ENCODE results near the gene GINS2.

The GINS2 gene

DNA sequence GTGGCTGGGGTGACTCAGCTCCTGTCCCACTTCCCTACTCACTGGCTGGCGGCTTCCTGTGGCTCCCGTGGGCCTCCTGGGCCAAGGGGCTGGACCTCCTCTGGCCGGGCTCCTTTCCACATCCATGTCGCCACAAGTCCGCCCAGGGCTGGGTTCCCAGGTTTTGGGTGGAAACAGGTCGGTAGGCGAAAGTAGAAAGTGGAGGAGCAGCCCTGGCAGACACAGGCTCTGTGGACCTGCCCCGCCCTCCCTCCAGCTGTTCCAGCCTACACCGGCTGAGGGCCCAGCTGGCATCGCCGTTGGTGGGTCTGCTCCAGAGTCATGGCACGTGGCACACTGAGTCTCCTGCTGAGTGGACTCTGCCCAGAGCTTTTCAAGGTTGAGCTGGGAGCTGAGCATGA is 47.0 kb downstream of the GINS2 start:
- in situ Hi-C loops (cut with MboI; ENCODE audit: low sequenced_read_pairs), result no loop called here

DNA sequence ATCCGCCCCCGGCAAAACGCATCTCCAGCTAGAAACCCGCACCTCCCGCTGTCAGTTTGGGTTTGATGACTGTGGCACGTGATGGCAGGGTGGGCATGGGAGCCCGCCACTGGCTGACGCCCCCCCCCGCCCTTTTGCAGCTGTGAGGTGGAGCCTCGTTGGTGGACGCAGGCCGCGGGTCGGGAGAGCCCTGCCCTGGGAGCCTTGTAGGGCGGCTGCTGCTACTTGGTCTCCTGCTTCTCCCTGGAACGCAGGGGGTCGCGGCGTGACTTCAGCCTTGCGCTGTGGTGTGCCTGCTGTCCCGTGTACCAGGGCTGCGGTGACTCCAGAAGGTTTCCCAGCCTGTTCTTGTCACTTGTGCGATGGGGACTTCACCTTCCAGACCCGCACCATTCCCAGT is 47.4 kb downstream of the GINS2 start:
- in situ Hi-C loops (cut with MboI; ENCODE audit: low sequenced_read_pairs), result no loop called here

DNA sequence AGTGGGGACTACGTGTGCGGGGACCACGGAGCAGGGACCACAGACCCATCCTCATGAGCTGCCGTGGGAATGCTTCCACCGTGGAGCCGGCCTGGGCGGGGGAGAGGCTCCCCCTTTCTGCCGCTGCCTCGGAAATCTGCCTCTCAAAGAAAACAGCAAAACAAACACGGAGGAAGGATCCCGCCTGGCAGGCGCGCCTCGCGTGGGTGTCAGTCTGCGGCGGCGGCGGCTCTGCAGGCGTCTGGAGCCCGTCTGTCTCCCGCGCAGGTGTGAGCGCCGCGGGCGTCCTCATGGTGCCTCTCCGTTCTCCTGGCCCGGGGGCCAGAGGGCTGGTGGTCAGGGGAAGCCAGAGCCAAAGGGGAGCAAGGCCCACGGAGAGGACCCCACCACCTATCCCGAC is 48.2 kb downstream of the GINS2 start:
- in situ Hi-C loops (cut with MboI; ENCODE audit: low sequenced_read_pairs), result no loop called here

DNA sequence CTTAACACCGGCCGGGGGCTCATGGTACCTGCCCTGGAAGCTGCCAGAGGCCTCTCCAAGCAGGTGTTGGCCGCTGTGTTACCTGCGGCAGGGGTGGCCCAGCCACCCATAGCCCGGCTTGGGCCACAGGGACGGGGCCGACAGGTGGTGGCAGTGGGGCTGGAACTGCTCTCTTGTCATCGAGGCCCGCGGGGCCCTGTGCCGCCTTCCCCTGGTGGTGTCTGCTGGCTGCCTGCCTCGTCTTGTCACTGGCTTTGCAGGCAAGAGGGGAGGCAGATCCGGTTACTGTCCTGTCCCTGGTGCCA is 48.5 kb downstream of the GINS2 start:
- in situ Hi-C loops (cut with MboI; ENCODE audit: low sequenced_read_pairs), result no loop called here

DNA sequence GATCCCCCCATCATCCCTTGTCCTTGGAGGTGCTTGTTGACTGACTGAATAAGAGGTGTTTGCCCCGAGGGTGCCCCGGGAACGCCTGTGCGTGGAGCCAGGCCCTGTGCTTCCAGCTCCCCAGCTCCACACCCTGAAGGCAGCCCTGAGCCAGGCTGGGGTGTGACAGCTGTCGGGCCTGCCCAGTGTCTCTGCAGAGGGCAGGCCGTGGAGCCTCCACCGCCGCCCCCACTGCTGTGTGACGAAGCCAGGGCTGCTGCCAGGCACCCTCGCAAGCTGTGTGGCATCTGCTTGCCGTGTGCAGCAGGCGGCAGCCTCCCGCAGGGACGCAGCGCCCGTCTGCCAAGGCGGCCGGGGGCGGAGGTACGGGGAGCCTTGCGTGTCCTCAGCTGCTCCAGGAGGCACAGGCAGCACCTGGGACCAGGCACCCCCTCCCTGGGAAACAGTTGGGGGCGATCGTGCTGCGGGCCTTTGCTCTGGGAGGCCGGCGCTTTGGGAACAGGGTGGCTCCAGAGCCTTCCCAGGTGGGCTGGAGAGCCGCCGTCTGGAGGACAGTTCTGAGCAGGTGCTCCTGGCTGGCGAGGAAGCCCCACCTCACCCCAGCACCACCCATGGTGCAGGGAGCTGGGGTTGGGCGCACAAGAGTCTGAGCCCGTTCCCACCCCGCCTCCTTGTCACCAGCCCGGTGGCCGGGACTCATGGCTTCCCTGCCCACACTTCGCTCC is 49.1 kb downstream of the GINS2 start:
- in situ Hi-C loops (cut with MboI; ENCODE audit: low sequenced_read_pairs), result no loop called here

DNA sequence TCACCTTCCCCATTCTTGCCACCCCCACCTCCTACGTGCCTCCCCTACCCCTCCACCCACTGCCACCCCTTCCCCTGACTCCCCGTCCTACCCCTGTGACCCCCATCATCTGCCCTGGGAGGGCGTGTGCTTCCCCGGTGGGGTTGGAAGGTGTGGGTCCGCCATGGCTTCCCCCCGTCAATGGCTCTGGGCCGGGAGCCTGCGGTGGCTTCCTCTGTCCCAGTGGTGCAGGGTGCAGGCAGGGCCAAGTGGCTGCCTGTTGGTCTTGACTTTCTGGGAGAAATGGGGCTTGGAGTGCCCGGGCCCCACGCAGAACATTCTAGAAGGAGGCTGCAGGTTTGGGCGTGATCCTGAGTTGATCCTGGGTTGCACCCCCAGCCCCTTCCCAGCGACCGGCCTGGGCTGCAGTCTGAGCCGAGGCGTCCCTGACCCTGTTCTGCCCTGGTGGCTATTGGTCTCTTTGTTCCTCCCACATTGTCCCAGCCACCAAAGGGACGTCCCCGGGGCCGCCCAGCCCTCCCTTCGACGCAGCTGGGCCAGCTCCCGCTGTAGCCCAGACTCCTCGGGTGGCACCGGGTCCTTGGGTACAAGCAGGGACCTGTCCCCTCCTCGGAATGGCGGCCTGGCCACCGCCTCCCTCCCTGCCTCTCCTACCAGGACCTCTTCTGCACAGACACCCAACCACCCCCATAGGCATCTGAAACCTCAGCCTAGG is 49.9 kb downstream of the GINS2 start:
- in situ Hi-C loops (cut with MboI; ENCODE audit: low sequenced_read_pairs), result no loop called here

DNA sequence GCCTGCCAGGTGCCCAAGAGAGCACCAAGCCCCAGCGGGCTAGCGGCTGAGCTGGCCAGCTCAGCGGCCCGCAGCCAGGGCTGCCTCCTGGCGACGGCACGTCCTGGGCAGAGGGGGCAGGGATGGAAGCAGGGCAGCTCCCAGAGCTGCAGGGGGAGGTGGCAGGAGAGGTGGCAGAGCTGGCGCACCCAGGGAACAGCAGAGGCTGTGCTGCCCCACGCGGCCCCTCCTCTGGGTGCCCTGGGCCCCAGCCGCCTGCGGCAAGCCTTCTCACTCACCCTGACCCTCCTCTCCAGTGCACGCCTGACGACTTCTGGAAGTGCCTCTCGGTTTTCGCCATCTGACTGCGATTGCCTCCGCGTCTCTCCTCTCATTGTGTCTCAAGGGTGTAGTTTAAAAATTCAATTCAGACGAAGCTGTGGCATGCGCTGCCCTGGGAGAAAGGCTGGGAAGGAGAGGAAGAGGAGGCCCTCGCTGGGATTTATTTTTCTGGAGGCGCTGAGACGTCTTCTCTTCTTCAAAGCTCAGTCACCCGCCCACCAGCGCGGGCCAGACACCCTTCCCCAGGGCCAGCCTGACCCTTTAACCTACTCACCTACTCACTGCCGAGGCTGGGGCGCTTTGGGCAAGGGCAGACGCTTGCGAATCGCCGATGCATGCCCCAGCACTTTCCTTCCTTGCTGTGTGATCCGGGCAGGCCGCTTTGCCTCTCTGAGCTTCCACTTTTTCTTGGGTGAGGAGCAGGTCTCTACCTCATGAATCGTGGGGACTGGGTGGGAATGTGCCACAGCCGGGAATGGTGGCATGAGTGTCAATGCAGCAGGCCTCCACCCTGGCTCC is 50.7 kb downstream of the GINS2 start:
- in situ Hi-C loops (cut with MboI; ENCODE audit: low sequenced_read_pairs), result no loop called here

DNA sequence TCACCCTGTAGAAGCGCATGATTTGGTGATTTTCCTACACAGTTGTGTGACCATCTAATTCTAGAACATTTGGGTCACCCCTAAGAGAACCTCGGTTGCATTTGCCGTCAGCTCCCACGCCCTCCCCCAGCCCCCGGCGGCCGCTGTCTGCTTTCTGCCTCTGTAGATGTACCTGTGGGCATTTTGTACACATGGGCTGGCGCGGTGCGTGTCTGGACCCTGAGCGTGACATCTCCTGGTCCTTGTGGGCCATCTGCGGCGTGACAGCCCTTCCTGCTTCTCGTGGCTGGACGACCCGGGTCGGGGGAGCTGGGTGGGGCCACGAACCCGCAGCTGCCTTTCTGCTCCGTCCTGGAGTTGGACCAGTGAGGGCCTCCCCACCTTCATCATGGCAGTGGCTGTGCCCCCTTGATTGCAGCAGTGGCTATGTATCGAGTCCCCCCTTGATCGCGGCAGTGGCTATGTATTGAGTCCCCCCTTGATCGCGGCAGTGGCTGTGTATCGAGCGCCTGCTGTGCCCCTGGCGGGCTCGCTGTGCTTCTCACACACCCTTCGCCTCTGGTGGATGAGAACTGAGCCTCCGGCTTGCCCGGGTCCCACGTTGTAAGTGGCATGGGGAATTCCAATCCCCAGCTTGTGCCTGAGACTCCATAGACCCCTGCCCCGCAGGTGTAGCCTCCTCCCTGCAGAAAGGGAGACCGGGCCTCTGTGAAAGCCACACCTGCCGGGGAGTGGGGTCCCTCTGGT is 51.5 kb downstream of the GINS2 start:
- in situ Hi-C loops (cut with MboI; ENCODE audit: low sequenced_read_pairs), result no loop called here

DNA sequence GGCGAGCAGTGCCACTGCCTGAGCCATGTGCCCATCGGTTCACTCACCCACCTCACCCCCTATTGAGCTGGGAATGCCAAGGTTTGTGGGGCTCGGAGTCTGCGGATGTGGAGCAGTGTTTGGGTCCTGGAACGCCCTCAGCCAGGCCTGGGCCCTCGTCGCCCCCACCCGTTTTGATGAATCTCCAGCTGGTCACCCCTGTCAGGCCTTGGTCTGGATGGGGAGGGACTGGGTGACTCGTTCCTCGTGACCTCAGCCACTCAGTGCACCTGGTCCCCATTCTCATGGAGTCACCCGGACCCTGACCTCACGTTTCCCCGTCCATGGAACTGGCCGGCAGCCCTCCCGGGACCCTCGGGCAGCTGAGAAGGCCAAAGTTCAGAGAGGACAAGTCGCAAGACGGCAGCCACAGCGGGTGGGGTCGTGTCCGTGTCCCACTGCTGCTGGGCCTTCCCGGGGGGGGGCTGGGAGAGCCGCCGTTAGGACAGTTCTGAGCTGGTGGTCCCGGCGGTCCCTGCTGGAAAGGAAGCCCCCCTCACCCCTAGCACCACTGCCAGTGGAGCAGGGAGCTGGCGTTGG is 52.4 kb downstream of the GINS2 start:
- in situ Hi-C loops (cut with MboI; ENCODE audit: low sequenced_read_pairs), result no loop called here

DNA sequence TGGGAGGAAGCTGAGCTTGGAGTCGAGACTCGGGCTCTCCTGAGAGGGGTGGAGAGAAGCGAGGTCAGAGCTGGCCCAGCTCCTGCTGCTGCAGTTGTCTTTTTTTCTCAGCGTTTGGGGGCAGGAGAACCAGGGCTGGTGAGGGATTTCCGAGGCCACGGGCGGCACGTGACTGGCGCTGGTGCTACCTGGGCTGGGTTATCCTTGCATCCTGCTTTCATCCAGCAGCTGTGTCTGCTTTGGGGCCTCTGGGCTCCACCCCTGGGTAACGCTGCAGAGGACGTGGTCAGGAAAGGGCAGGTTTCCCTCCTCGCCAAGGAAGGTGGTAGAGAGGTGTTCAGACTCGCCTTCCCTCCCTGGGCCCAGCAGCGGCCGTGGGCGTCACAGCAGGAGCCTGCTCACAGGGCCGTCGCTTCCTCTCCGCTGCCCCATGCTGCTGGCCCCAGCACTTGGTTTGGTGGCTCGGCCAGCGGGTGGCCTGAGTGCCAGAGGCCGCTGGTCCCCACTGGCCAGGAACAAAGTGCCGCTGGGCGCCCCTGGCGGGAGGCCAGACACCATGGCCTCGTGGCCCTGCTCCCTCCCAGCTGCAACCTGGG is 53.1 kb downstream of the GINS2 start:
- in situ Hi-C loops (cut with MboI; ENCODE audit: low sequenced_read_pairs), result no loop called here

DNA sequence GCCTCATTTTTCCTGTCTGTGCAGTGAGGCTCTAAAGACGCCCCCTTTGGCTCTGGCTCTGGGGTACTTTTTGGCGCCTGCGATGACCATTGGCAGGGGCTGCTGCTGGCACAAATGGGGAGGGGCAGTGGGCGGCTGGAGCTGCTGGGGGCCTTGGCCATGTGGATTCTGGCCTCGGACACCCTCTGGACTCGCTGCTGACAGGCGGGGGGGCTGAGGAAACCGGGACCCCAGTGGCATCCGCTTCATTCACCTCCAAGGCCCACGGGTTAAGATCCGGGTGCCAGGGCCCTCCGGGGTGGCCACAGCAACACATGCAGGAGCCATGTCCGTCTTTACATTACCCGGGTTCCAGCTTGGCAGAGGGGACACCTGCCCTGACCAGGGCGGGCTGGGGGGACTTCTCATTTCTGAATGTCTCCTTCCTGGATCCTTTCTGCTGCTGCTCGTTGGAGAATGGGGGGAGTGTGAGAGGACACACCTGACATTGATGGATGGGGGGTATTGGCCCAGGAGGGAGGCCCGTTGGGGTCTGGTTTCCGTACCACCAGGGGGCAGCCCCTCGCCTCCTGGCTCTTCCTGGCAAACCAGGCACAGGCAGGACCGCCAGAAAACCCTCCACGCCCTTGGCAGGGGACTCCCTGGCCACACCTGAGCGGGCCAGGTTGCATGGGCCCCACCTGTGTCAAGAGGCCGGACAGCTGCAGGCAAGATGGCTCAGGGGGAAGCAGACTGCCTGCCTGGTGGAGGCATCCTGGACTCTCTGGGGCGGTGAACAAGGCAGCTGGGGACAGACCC is 53.8 kb downstream of the GINS2 start:
- in situ Hi-C loops (cut with MboI; ENCODE audit: low sequenced_read_pairs), result no loop called here

DNA sequence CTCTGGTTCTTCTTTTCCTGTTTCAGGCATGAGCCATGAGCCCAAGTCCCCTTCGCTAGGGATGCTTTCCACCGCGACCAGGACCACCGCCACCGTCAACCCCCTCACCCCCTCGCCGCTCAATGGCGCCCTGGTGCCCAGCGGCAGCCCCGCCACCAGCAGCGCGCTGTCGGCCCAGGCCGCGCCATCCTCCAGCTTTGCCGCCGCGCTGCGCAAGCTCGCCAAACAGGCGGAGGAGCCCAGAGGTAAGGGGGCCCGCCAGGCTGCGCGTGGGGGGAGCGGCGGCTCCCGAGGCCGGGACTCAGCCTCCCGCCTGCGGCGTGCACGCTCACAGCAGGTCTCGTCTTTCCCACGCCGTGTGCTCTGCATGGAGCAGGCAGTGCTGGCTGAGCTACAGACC is 54.9 kb downstream of the GINS2 start:
- in situ Hi-C loops (cut with MboI; ENCODE audit: low sequenced_read_pairs), result no loop called here

DNA sequence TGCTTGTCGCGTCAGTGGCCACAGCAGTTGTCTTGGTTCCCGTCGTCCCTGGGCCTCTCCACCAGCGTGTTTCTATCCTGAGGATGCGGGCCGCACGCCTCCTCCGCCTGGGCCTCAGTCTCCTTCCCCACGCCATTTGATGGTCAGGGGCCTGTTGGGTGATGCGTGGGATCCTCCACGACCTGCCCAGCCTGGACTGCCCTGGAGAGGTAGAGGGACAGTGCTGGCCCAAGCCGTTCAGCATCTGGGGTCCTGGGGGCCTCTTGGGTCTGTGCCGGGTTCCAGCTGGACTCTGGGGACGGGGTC is 55.4 kb downstream of the GINS2 start:
- in situ Hi-C loops (cut with MboI; ENCODE audit: low sequenced_read_pairs), result no loop called here

DNA sequence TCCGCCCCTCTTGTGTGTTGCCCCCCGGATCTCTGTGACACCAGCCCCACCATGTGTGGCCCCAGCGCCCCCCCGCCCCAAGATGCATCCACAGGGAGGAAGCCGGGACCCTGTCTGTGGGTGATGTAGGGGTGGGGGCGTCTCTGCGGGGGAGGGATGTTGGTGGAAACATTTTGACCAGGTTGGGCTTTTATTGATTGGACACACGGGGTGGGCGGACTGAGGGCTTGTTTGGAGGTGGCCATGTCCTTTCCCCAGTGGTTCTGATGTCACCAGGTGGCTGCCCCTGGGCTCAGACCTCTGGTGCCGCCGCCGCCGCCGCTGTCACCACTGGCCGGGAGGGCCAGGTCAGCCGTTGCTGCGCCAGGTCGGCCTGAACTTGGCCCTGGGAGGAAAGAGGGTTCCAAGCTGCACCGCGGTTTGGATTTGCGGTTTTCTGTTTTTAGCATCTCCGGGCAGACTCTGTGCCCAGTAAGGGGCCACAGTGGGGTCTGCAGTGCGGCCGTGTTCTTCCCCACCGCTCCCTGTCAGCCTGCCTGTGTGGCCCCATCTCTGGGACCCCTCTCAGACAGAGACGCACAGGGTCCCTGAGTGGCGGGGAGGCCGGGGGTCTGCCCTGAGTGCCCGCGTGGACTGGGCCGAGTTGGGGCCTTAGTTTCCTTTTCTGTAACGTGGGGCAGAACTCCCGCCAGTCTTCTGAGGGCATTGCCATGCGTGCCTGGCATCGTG is 55.9 kb downstream of the GINS2 start:
- in situ Hi-C loops (cut with MboI; ENCODE audit: low sequenced_read_pairs), result no loop called here

DNA sequence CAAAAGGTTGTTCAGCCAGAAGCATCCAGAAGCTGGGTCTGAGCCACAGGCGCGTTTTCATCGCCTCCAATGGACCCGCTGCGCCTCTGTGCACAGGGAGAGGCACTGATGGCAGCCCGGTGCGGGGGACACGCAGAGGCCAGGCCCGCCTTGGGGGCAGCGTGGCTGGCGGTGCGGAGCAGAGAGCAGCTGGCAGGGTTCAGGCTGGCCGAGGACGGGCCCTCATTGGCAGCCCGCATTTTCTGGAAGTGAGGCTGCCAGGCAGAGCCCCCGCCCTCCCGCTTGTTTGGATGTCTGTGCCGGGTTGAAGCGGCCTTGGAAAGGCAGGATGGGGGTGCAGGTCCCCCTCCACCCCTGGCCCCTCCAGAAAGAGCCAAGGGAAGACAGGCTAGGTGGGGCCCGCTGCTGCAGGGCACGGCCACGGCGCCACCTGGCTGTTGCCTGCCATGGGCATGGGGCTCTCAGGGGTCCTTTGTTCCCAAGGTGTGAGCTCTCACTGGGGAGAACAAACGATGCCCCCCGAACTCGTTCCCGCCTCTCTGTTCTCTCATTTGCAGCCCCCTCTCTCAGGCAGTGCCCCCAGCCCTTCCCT is 56.9 kb downstream of the GINS2 start:
- in situ Hi-C loops (cut with MboI; ENCODE audit: low sequenced_read_pairs), result no loop called here

DNA sequence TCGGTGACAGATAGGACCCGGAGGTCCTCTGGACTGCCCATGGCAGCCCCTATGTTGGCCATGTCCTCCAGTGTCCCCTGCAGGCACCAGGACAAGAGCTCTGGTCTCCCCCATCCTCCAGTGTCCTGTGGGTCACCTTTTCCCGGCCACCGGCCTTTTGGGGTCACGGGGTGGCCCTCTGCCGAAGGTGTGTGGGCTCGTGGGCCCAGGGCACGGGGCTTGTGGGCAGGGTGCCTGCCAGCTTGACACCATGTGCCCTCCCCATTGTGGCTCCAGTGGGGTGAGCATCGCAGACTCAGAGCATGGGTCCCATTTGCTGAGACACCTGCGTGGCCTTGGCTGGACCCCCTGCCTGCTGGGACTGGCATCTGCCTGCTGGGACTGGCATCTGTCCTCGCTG is 57.5 kb downstream of the GINS2 start:
- in situ Hi-C loops (cut with MboI; ENCODE audit: low sequenced_read_pairs), result no loop called here

DNA sequence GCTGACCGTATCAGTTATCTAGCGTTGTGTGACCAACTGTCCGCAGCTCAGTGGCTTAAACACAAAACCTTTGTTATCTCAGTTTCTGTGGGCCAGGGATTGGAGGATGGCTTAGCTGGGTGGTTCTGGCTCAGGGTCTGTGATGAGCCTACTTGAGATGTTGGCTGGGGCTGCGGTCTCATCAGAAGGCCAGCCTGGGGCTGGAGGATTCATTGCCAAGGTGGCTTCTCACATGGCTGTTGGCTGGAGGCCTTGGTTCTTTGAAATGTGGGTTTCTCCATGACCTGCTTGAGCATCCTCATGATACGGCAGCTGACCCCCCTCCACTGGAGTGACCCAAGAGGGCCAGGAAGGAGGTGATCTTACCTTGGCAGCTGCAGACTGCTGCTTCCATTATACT is 58.9 kb downstream of the GINS2 start:
- in situ Hi-C loops (cut with MboI; ENCODE audit: low sequenced_read_pairs), result no loop called here

DNA sequence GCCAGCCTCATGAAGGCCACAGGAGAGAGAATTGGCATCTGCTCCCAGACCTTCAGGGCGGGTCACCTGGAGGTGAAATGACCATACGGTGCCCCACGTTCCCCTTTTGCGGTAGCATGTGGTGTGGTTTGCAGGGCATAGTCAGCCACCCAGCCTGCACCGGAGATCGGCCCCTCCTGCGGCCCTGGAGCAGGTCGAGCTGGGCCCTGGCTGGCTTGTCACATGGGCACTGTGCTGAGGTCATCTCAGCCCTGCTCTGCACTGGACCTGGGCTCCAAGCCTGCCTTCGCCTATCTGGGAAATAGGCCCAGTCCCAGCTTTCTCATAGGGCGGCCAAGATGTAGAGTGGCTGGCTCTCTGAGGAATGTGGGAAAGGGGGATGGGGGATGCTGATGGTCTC is 59.4 kb downstream of the GINS2 start:
- in situ Hi-C loops (cut with MboI; ENCODE audit: low sequenced_read_pairs), result no loop called here

DNA sequence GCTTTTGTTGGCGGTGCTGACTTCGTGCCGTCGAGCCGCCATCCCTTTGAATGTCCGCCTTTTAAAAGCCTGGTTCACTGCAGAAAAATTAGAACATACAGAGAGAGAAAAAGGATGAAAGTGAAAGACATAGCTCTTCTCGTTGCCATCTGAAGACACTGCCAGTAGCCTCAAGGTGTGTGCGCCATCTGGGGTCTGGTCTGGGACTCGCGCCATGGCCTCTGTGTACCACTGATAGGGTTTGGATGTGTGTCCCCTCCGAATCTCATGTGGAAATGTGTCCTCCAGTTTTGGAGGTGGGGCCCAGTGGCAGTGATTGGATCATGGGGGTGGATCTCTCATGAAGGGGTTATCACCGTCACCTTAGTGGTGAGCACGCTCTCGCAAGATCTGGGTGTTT is 60.1 kb downstream of the GINS2 start:
- in situ Hi-C loops (cut with MboI; ENCODE audit: low sequenced_read_pairs), result no loop called here
